Measurements from ENCODE around the gene RPRD2.

RPRD2 gene

DNA sequence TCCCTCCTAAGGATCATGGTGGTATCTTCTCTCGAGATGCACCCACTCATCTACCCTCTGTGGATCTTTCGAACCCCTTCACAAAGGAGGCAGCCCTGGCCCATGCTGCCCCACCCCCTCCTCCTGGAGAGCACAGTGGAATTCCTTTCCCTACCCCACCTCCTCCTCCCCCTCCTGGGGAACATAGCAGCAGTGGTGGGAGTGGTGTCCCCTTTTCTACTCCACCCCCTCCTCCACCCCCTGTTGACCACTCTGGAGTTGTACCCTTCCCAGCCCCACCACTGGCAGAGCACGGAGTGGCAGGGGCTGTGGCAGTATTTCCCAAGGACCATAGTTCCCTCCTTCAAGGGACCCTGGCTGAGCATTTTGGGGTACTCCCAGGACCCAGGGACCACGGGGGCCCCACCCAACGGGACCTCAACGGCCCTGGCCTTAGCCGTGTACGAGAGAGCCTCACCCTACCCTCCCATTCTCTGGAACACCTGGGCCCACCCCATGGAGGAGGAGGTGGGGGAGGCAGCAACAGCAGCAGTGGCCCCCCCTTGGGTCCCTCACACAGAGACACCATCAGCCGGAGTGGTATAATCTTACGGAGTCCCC is 108.8 kb downstream of the RPRD2 start:
- no peak for DNase-seq (ENCODE audit: low spot score)

DNA sequence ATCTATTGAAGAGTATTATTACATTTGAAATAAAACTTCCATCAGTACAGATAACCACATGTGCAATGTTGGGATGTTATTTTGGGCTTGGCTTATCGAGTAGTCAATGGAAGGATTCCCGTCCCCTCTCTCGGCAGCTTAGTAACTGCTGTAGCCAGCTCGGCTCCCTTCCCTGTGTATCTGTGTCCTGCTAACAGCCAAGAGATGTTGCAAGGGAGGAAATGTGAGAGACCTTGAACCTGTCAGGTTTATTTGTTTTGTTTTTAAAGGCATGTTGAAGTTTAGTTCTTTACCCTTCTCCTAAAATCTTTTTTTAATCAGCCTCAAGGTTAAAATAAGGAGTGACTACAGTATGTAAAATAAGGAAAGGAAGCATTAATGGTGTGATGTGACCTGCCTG is 109.7 kb downstream of the RPRD2 start:
- DNase-seq (ENCODE audit: low spot score) = no peak

DNA sequence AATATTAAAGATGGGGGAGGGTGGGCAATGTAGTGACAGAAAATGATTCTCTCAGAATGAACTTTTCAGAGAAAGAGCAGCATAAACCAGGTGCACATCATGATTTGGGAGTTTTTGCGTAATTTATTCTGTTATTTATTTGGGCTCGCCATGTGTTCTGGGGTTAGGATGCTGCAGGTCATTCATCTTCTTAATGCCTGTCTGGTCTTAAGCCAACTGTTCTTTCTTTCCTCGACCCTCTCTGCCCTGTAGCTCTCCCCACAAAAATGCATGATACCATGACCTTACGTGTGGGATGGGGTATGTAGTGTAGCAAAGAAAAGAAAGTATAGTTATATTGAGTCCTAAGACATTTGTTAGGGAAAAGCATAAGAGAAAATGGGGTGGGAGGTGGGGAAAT is 110.9 kb downstream of the RPRD2 start:
- no peak for DNase-seq (ENCODE audit: low spot score)

DNA sequence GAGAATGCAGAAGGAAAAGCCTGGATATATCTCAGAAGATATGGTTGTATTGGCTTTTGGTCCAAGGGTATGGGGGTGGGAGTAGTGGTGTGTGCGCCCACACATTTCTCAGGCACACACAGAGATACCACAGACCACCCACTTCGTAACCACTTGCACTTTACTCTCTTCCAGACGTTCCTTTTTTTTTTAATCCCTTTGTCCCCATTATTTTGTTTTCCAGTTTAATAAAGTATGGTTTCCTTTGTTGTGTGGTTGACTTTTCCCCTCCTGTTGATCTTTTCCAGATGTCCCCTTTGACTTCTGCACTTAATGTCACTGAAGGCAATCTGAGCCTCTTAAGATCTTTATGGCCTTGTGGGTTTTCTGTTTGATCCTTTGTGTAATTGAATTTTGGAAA is 112.8 kb downstream of the RPRD2 start:
- DNase-seq (ENCODE audit: low spot score) = no peak

DNA sequence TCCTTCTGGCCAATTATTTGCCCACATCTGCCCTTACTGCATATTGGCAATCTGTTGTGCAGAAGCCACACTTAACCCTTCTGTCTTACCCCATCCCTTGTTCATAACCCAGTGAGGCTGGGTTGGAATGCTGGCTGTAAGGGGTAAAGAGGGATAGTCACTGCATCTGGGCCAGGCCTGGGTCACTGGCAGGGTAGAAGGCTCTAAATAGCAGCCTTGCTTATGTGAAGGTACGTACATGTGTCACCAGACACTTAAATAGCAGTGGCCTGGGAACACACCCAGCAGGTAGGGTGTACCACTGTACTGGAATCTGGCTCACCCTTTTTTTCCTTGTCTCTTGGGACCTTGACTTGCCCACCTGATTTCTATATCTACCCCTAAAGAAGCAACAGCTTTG is 113.4 kb downstream of the RPRD2 start:
- no peak for DNase-seq (ENCODE audit: low spot score)

DNA sequence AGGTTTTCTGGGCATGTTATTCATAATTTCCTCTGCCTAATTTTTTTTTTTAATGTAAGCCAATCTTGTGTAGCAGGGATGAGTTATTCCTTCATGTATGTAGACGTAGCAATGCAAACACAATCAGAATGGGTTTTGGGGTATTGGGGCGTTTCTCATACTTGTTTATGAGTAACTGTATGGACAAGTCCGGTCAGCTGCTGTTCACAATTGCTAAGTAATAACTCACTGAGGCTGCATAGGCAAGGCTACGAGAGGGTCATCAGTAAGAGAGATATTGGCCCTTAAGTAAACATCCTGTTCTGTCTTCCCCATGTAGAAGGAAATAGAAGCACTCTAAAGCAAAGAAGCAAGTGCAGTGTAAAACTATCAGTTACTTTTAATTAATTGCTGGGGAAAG is 113.8 kb downstream of the RPRD2 start:
- DNase-seq (ENCODE audit: low spot score) = no peak

DNA sequence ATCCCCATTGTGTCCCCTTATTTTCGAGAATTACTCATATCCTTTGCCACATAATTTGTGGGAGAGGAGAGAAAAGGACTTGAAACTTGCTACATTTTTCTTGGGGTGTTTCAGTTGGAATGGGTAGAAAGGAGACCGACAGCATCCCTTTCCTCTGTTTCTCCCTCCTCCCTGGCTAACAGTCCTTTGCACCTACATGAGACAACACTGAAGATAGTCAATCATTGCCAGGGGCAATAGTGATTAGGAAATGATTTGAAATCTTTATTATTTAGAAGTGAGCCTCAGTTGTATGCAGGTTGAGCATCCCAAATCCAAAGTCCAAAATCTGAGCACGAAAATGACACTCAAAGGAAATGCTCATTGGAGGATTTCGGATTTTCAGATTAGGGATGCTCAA is 115.4 kb downstream of the RPRD2 start:
- no peak for DNase-seq (ENCODE audit: low spot score)

DNA sequence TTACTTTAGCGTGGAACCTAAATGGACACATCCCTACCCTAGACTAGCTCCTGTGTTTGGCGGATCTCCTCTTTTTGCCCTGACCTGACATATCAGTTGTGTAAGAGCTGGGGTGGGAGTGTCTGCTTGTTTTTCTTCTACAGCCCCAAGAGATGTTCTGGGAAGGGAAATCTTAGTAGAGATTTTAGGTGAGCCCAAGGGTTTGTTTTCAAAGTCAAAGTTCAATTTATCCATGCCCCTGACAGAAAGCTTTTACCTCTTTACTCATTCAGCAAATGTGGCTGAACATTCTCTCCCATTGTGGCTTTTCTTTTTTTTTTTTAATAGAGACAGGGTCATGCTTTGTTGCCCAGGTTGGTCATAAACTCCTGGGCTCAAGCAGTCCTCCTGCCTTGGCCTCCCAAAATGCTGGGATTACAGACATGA is 116.0 kb downstream of the RPRD2 start:
- no peak for DNase-seq (ENCODE audit: low spot score)

DNA sequence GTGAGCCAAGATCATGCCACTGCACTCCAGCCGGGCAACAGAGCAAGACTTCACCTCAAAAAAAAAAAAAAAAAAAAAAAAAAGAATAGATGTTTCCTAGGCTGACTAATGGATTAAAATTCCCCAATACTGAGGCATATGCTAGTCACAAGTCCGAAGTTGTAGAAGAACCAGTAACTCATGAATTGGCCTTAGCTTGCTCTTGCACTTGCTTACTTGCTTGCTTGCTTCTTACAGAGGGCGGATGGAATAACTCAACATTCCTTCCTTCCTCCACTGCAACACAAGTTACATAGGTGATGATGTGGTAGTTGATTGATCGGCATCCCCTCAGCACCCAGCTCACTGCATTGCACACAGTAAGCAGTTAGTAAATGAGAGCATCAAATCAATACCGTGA is 120.5 kb downstream of the RPRD2 start:
- DNase-seq (ENCODE audit: low spot score) = no peak

DNA sequence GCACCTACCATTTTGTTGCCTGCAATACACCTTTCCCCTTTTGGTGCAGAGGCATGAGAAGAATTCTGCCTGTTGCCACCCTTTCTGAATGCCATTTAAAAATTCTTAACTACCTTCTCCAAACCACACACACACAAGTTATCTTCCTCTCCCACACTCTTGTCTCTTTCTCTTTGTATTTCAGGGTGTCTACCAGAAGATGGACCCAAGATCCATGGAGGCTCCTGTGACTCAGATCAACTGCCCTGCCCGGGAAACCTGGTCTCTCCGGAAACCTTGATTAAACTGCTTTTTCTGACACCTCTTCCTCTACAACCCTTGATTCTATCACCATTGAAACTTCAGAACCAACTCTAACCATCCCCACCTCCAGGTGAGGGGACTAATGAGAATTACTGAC is 120.9 kb downstream of the RPRD2 start:
- no peak for DNase-seq (ENCODE audit: low spot score)

DNA sequence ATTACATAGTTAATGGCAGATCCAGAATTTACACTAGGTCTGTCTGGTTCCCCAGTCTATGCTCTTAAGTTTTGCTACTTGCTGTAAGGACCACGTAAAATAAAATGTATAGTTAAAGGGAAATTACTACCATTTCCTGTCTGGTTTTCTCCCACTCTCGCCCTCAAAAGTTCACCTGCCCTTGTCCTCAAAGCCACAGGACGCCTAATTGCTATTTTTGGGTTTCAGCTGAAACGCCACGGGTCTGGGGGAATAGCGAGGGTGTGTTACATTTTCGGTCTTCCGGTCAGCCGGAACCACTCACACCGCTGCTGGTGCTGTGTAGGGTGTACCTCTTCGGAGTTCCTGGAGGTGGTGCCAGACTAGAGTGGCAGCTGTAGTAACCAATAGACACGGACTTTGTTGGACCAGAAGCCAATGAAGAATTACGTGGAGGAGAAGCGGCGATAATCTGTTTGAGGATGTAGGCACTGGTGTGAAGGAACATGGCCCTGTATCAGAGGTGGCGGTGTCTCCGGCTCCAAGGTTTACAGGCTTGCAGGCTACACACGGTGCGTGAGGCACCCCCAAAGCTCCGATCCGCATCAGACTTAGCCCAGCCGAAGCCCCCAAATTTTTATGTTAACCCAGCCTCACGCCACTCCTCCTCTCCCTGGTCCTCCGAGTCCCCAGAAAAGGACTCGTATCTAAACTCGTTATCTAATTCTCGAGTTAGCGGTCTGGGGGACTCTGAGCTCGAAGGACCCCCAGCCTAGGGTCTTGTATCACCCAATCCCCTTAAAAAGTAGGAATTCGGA is 123.2 kb downstream of the RPRD2 start, which contains the start of gene TARS2:
TSS of gene TARS2 (plus strand) at position 454 of the 797 bp plus-strand sequence. CDS start at position 486, 32 bp downstream.
- peak; percentile 93 for DNase-seq (ENCODE audit: low spot score)

DNA sequence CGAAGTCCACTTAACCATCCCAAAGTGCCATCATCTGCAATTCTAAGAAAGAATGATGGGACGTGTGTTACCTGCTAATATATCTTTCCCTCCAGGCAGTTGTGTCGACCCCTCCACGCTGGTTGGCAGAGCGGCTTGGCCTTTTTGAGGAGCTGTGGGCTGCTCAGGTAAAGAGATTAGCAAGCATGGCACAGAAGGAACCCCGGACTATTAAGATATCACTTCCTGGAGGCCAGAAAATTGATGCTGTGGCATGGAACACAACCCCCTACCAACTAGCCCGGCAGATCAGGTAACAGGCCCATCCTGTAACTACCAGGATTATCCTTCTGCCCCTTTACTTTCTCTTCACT is 123.8 kb downstream of the RPRD2 start:
- no peak for DNase-seq (ENCODE audit: low spot score)

DNA sequence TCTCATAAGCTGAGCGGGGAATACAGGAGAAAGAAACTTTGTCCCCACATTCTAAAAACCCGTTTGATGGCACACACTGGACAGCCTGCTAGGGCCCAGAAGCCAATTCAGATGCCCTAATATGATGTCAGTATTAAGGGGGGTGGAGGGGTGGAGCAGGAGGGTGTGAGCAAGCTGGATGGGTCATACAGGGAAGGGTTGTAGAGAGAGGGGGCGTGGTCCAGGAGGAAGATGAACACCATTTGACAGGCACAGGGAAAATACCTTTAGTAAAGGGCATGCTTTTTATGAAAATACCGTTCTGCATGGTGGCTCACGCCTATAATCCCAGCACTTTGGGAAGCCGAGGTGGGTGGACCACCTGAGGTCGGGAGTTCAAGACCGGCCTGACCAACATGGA is 129.2 kb downstream of the RPRD2 start:
- no peak for DNase-seq (ENCODE audit: low spot score)

DNA sequence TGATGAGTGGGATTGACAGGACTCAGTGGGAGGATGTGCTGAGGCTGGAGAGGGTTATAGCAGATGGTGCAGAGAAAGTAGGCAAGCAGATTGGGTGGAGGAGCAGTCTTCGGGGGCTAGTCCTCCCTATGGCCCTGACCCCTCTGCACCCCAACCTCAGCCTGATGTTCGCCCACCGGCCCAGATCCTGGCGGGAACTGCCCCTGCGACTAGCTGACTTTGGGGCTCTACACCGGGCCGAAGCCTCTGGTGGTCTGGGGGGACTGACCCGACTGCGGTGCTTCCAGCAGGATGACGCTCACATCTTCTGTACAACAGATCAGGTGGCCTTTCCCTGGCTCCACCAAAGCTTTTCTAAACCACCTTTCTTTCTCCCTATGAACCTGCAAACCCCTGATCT is 134.4 kb downstream of the RPRD2 start:
- no peak for DNase-seq (ENCODE audit: low spot score)

DNA sequence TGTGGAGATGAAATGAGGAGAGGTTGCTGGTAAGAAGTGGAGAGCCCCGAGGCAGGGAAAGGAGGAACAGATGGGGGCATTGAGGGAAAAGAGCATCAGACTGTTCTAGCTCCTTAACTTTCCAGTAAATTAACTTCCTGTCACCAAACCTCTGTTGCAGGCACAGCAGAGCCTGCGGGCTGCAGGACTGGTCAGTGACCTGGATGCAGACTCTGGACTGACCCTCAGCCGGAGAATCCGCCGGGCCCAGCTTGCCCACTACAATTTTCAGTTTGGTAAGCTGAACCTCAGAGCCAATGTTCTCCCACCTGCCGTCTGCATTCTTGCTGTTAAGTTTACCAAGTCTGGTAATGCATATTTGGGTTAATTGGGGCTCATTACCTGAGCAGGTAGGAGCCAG is 141.5 kb downstream of the RPRD2 start:
- DNase-seq (ENCODE audit: low spot score) = no peak

DNA sequence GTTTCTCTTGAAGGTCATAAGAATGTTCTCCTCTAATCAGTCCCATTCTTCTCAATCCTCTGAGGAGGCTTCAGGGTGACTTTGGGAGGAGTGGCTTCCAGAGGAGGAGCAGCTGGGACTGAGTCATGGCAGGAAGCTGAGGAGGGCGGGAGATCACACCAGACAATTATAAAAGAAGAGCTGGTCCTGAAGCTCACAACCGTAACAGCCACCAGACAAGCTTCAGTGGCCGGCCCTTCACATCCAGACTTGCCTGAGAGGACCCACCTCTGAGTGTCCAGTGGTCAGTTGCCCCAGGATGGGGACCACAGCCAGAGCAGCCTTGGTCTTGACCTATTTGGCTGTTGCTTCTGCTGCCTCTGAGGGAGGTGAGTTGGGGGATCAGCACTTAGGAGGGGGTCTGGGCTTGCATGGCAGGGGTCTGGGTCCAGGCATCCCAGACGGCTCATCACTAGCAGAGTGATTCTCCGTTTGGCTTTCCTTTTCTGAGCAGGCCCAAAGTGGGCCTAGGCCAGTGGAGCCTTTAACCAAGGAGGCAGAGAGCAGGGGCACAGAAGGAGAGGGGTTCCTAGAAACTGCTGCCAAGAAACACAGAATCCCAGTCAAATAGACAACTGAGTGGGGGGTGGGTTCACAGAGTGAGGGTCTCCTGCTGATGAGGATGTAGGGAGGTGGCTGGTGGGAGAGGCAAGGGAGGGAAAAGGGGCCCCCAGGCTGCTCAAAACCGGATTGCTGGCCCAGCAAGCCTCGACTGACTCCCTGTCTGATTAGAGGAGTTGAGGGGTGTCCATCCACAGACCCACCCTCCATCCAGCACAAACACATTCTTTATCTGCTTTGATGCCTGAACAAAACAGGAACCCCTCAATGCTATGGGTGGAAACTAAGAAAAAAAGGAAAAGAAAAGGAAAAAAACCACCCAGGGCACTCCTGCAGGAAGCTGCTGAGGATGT is 144.2 kb downstream of the RPRD2 start, which contains the start of gene ECM1:
TSS of gene ECM1 (plus strand) at position 198 of the 953 bp plus-strand sequence. CDS start at position 299, 101 bp downstream.
- no peak for DNase-seq (ENCODE audit: low spot score)

DNA sequence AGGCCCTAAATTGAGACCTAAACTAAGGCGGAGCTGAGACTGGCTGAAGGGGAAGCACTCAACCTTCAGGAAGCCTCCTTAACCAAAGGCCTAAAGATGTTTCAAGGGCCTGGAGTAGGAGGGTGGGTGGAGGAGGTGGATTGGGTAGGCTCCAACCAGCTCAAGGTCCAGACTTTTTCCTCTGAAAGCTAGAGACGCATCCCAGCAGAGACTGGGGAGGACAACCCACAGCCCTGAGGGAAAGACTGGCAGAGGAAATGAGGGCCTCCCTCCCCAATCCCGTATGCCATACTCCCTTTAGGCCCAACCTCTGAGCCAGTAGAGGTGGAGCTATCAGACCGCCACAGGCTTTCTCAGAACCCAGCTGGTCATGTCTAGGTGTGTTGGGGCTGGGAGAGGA is 145.0 kb downstream of the RPRD2 start:
- no peak for DNase-seq (ENCODE audit: low spot score)

DNA sequence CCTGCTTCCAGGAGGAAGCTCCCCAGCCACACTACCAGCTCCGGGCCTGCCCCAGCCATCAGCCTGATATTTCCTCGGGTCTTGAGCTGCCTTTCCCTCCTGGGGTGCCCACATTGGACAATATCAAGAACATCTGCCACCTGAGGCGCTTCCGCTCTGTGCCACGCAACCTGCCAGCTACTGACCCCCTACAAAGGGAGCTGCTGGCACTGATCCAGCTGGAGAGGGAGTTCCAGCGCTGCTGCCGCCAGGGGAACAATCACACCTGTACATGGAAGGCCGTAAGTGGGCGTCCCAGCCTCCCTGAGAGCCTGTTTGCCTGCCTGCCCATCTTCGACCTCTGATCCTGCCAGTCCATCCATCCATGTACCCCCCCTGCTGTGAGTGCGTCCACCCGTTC is 147.6 kb downstream of the RPRD2 start:
- DNase-seq (ENCODE audit: low spot score) = no peak

DNA sequence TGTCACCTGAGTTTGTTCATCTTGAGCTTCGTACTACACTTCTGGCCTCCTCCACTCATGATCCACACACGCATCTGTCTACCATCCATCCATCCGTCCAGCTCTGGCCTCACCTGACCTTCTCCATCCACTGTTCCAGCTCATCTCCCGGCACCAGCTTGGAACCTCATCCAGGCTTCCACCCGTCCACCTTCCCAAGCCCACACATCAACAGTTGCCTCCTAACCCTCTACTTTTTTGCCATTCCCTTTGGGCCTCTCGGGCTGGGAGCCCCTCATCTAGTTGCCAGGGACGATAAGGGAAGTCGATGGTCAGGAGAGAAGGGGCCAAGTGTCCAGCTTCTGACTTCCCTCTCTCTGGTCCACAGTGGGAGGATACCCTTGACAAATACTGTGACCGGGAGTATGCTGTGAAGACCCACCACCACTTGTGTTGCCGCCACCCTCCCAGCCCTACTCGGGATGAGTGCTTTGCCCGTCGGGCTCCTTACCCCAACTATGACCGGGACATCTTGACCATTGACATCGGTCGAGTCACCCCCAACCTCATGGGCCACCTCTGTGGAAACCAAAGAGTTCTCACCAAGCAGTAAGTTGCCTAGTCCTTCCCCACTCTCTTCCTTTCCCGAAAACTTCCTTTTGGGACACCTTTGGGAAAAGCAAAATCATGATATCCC is 148.2 kb downstream of the RPRD2 start:
- DNase-seq (ENCODE audit: low spot score) = no peak

DNA sequence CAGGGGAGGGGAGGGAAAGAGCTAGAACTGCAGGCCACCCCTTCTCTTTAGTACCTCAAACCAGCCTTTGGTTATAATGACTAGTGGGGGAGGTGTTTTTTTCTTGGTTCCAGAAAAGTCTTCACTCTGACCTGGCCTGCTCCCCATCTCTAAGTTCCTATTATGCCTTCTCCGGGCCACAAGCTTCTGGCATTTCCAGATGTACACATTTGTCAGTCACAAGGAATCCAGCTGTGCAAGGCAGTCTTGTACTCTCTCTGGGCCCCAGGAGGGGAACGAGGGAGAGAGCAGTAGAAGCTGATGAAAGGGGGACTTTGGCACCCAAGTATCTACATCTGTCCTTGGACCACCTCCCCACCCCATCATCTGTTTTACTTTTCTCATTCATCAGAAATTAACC is 148.9 kb downstream of the RPRD2 start:
- DNase-seq (ENCODE audit: low spot score) = no peak

DNA sequence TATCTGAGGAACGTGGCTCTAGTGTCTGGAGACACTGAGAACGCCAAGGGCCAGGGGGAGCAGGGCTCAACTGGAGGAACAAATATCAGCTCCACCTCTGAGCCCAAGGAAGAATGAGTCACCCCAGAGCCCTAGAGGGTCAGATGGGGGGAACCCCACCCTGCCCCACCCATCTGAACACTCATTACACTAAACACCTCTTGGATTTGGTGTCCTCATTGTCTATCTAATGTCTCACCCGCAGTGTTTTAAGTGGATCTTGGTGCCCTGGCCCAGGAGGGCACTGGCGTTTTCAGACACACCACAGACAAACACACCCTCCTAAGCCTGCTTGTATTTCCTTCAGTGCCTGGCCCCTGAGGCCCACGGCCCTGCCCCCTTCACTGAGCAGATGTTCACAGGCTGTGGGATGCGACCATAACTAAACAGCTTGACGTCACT is 149.4 kb downstream of the RPRD2 start:
- no peak for DNase-seq (ENCODE audit: low spot score)

DNA sequence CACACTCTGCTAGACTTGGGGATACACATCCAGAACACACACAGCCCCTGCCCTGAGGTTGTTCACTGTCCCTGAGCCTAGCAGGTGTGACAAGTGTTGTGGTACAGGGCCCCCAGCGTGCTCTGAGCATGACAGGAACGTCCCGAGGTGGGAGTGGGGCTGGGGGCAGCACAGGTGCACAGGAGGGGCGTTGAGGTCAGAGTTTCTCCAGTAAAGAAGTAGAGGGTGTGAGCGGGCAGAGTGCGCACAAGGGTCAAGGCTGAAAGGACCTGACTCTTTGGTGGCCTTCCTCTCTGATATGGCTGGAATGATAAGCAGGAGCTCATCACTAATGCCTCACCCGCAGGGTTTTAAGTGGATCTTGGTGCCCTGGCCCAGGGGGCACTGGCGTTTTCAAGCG is 150.3 kb downstream of the RPRD2 start:
- DNase-seq (ENCODE audit: low spot score) = no peak
